WTC11 (cell line): ENCODE measurements around the gene TMEM245.

Experiments used
- ATF3 ChIP-seq: sonication (generic); formaldehyde crosslinking; conservative IDR thresholded peaks from 2 replicates; pipeline ENCODE4 v1.8.1; 2022; ENCODE audit warnings: mild to moderate bottlenecking, missing genetic modification reagents
- CTCF ChIP-seq: fragments of 200-600 bp; IDR thresholded peaks from 2 replicates; pipeline ENCODE4 v1.8.0; 2022; ENCODE audit warnings: antibody characterized with exemption
- NFATC4 ChIP-seq: fragments of 250-450 bp; sonication (Bioruptor Pico); IDR thresholded peaks from 2 replicates; pipeline ENCODE4 v1.9.0; 2021; ENCODE audit warnings: mild to moderate bottlenecking
- TCF7 ChIP-seq: sonication (generic); formaldehyde crosslinking; IDR thresholded peaks from 2 replicates; pipeline ENCODE4 v1.8.0; 2022; ENCODE audit warnings: mild to moderate bottlenecking, low read depth, missing genetic modification reagents, moderate library complexity
- ZNF263 ChIP-seq: sonication (generic); formaldehyde crosslinking; IDR thresholded peaks from 2 replicates; pipeline ENCODE4 v1.8.1; 2022; ENCODE audit warnings: low read depth, mild to moderate bottlenecking, moderate library complexity, missing genetic modification reagents

- TF ChIP-seq ZNF263 (CRISPR knock-in tag) (no peak), ATF3 (no peak), CTCF (no peak), NFATC4 (no peak), TCF7 (CRISPR knock-in tag) (no peak)
Observed at GRCh38 chr9:108991479-108991878, 128.3 kb downstream of the TMEM245 start.
